Neural cell (in vitro differentiated cells): ENCODE data around the gene TMEM59L. TPM values are rescaled to one million over a fixed set of nuclear protein-coding genes. Genes with fewer than 3 reads are reported as not detected.
A peak's percentile ranks its signal among the peaks of the same experiment; 100 is the strongest.

Experiments used
- H2AFZ ChIP-seq: fragments of 200-600, 300-800 bp; sonication (generic), shearing (Covaris generic); 2 replicates; pipeline ENCODE4 v1.6.0; 2014; ENCODE audit warnings: low read depth, mild to moderate bottlenecking, antibody characterized with exemption, low read length, moderate library complexity
- H3F3A ChIP-seq: fragments of 200-600 bp; shearing (Covaris generic); 2 replicates; pipeline ENCODE4 v1.6.1; 2016; ENCODE audit warnings: mild to moderate bottlenecking, moderate library complexity, mixed read lengths, antibody characterized with exemption, low read length; ENCODE audit not compliant: insufficient read depth, poor library complexity, severe bottlenecking
- H3K27ac ChIP-seq: fragments of 200-600, 300-800 bp; sonication (generic), shearing (Covaris generic); 2 replicates; pipeline ENCODE4 v1.5.1; 2014; ENCODE audit warnings: mild to moderate bottlenecking, low read length, moderate library complexity
- H3K27me3 ChIP-seq: fragments of 300-800, 200-600 bp; sonication (generic), shearing (Covaris generic); 2 replicates; pipeline ENCODE4 v1.6.0; 2014; ENCODE audit warnings: mild to moderate bottlenecking, low read depth, low read length, moderate library complexity; ENCODE audit not compliant: insufficient read depth
- H3K36me3 ChIP-seq: fragments of 300-800, 200-600 bp; sonication (generic), shearing (Covaris generic); 2 replicates; pipeline ENCODE4 v1.5.1; 2014; ENCODE audit warnings: mild to moderate bottlenecking, antibody characterized with exemption, low read length, moderate library complexity; ENCODE audit not compliant: insufficient read depth
- H3K4me2 ChIP-seq: fragments of 300-800, 200-600 bp; sonication (generic), shearing (Covaris generic); 2 replicates; pipeline ENCODE4 v1.6.0; 2014; ENCODE audit warnings: mild to moderate bottlenecking, low read length
- H3K4me3 ChIP-seq: fragments of 300-800, 200-600 bp; sonication (generic), shearing (Covaris generic); 2 replicates; pipeline ENCODE4 v1.5.1; 2014; ENCODE audit warnings: mild to moderate bottlenecking, low read length, moderate library complexity
- H3K79me2 ChIP-seq: fragments of 200-600 bp; shearing (Covaris generic); replicated peaks from 2 replicates; pipeline ENCODE4 v1.6.0; 2014; ENCODE audit warnings: mild to moderate bottlenecking, low read length, moderate library complexity; ENCODE audit not compliant: insufficient read depth
- H3K9ac ChIP-seq: fragments of 300-800, 200-600 bp; sonication (generic), shearing (Covaris generic); 2 replicates; pipeline ENCODE4 v1.6.1; 2016; ENCODE audit warnings: mild to moderate bottlenecking, low read length, mixed read lengths
- H3K9me2 ChIP-seq: fragments of 200-600 bp; shearing (Covaris generic); 2 replicates; pipeline ENCODE4 v1.6.1; 2016; ENCODE audit warnings: mild to moderate bottlenecking, low read length, mixed read lengths; ENCODE audit not compliant: insufficient read depth
- H3K9me3 ChIP-seq: fragments of 200-600, 300-800 bp; sonication (generic), shearing (Covaris generic); 2 replicates; pipeline ENCODE4 v1.6.1; 2016; ENCODE audit warnings: mild to moderate bottlenecking, mixed run types, low read length, moderate library complexity, mixed read lengths
- H4K20me1 ChIP-seq: fragments of 200-600 bp; shearing (Covaris generic); 2 replicates; pipeline ENCODE4 v1.6.1; 2016; ENCODE audit warnings: mild to moderate bottlenecking, mixed run types; ENCODE audit not compliant: insufficient read depth
- CTCF ChIP-seq: fragments of 450-650 bp; IDR thresholded peaks from 2 replicates; pipeline ENCODE4 v1.5.1; 2014; ENCODE audit warnings: antibody characterized with exemption, mild to moderate bottlenecking, moderate library complexity; ENCODE audit not compliant: poor library complexity, severe bottlenecking
- EP300 ChIP-seq: fragments of 450-650 bp; conservative IDR thresholded peaks from 2 replicates; pipeline ENCODE4 v1.6.1; 2014; ENCODE audit warnings: antibody characterized with exemption, mild to moderate bottlenecking, moderate library complexity; ENCODE audit not compliant: poor library complexity, severe bottlenecking
- EZH2 ChIP-seq: fragments of 200-600, 300-800 bp; shearing (Covaris generic), sonication (generic); IDR thresholded peaks from 2 replicates; pipeline ENCODE4 v1.6.1; 2014; ENCODE audit warnings: antibody characterized with exemption, low read length, borderline replicate concordance, mild to moderate bottlenecking; ENCODE audit not compliant: insufficient read depth, poor library complexity, severe bottlenecking
- MXI1 ChIP-seq: fragments of 450-650 bp; conservative IDR thresholded peaks from 2 replicates; pipeline ENCODE4 v1.6.1; 2014; ENCODE audit warnings: antibody characterized with exemption, mild to moderate bottlenecking; ENCODE audit not compliant: poor library complexity, severe bottlenecking
- POLR2AphosphoS5 ChIP-seq: IDR thresholded peaks from 2 replicates; pipeline ENCODE4 v1.6.1; 2012
- RAD21 ChIP-seq: fragments of 450-650 bp; conservative IDR thresholded peaks from 2 replicates; pipeline ENCODE4 v1.6.1; 2014; ENCODE audit warnings: antibody characterized with exemption, mild to moderate bottlenecking, moderate library complexity
- REST ChIP-seq: IDR thresholded peaks from 2 replicates; pipeline ENCODE4 v1.6.1; 2012; ENCODE audit warnings: borderline replicate concordance
- SMC3 ChIP-seq: fragments of 450-650 bp; conservative IDR thresholded peaks from 2 replicates; pipeline ENCODE4 v1.6.1; 2014; ENCODE audit warnings: antibody characterized with exemption, mild to moderate bottlenecking, moderate library complexity; ENCODE audit not compliant: poor library complexity
- TAF1 ChIP-seq: IDR thresholded peaks from 2 replicates; pipeline ENCODE4 v1.6.1; 2012; ENCODE audit warnings: low read depth
- polyA plus RNA-seq: library from polyadenylated mRNA; depleted of rRNA; stranded (reverse); fragments of >200 nt; gene quantifications from 2 replicates; pipeline ENCODE4 v1.2.3, GENCODE V29; 2014

The TMEM59L gene
- polyA plus RNA-seq, 1 donor from 2014 or later = 138 TPM

GRCh38 chr19:18636969-18637629 lies 24.4 kb downstream of the TMEM59L start, which contains the start of gene KLHL26:
TSS of gene KLHL26 (plus strand) at chr19:18637028. CDS start at chr19:18637055, 27 bp downstream.
- H3K9ac ChIP-seq = peak within 1 kb of the TSS; percentile 83
- H2AFZ ChIP-seq = peak within 1 kb of the TSS; percentile 99
- H3K9me3 ChIP-seq = no peaks in the 10 kb centered on the region
- H4K20me1 ChIP-seq = no peaks in the 10 kb centered on the region
- no peaks in the 10 kb centered on the region for H3K9me2 ChIP-seq
- H3K36me3 ChIP-seq = no peaks in the 10 kb centered on the region
- no peaks in the 10 kb centered on the region for H3F3A ChIP-seq
- peak within 1 kb of the TSS; percentile 80 for H3K27ac ChIP-seq
- peaks cover 4% of the 10 kb centered on the region for H3K79me2 ChIP-seq
- H3K4me2 ChIP-seq = peak within 1 kb of the TSS; percentile 70
- no peaks in the 10 kb centered on the region for H3K27me3 ChIP-seq
- peak within 1 kb of the TSS; percentile 90 for H3K4me3 ChIP-seq
- no peak for TF ChIP-seq CTCF
- TF ChIP-seq SMC3 = peak; percentile 13
- peak; percentile 49 for TF ChIP-seq REST
- no peak for TF ChIP-seq RAD21
- no peak for TF ChIP-seq EP300
- peak; percentile 82 for TF ChIP-seq POLR2AphosphoS5
- no peak for TF ChIP-seq MXI1
- TF ChIP-seq TAF1 = peak; percentile 44
- no peak for TF ChIP-seq EZH2

- Histone ChIP-seq H3K27ac (peak overlapping the region; percentile 70), H3K9me2 (no peaks in the 10 kb centered on the region), H3K9ac (peak overlapping the region; percentile 83), H2AFZ (no peak overlapping the region), H4K20me1 (no peaks in the 10 kb centered on the region), H3K9me3 (no peaks in the 10 kb centered on the region), H3K4me2 (peak overlapping the region; percentile 48), H3K36me3 (no peaks in the 10 kb centered on the region), H3K4me3 (peak overlapping the region; percentile 90), H3K27me3 (no peaks in the 10 kb centered on the region), H3K79me2 (peaks cover 4% of the 10 kb centered on the region), H3F3A (no peaks in the 10 kb centered on the region)
- TF ChIP-seq POLR2AphosphoS5 (no peak), EP300 (no peak), SMC3 (no peak), CTCF (no peak), REST (no peak), EZH2 (no peak), RAD21 (no peak), TAF1 (no peak), MXI1 (no peak)
Measured at GRCh38 chr19:18637673-18638630, 25.3 kb downstream of the TMEM59L start.
